ENCODE data around the gene SNX10. TPM values are rescaled to one million over a fixed set of nuclear protein-coding genes. Genes with fewer than 3 reads are reported as not detected.
A peak's percentile ranks its signal among the peaks of the same experiment; 100 is the strongest.

Gene SNX10
- total RNA-seq, 2 experiments from 2014 or later = 28.1 to 35.5 TPM

- POLR2A ChIA-PET = no interaction called here
- DNase-seq (no peak), ATAC-seq (peak; percentile 16)
- H3K9me3 Mint-ChIP-seq (ENCODE audit: low read depth) = no peaks in the 10 kb centered on the region
- peaks cover 19% of the 10 kb centered on the region for H3K27me3 Mint-ChIP-seq
- intact Hi-C loops (cut with DNase I, micrococcal nuclease) = no loop called here
- no peaks in the 10 kb centered on the region for H3K36me3 Mint-ChIP-seq (ENCODE audit: low read depth)
- no peak overlapping the region for H3K27ac Mint-ChIP-seq
- peaks cover 2% of the 10 kb centered on the region for H3K4me1 Mint-ChIP-seq
- CTCF ChIA-PET = interaction anchor here (0.6 to 1.6 kb wide), 6 partner anchors 9 to 484 kb away, joined by 3 to 4 read pairs (median 3); no protein-coding TSS in a partner anchor
- no peak overlapping the region for H3K4me3 Mint-ChIP-seq
Measured at GRCh38 chr7:26381476-26382353, 90.1 kb downstream of the SNX10 start.

- Mint-ChIP-seq H3K4me1 (peaks cover 4% of the 10 kb centered on the region), H3K27me3 (peaks cover 24% of the 10 kb centered on the region), H3K27ac (no peak overlapping the region), H3K9me3 (ENCODE audit: low read depth) (no peaks in the 10 kb centered on the region), H3K4me3 (no peak overlapping the region), H3K36me3 (ENCODE audit: low read depth) (no peaks in the 10 kb centered on the region)
- ChIA-PET POLR2A (no interaction called here), CTCF (interaction anchor here (0.6 to 1.0 kb wide), 3 partner anchors 16 to 1629 kb away, joined by 3 read pairs; no protein-coding TSS in a partner anchor)
- DNase-seq (no peak), ATAC-seq (no peak)
- intact Hi-C loops (cut with DNase I, micrococcal nuclease) = no loop called here
Measured at GRCh38 chr7:26385240-26385639, 93.6 kb downstream of the SNX10 start.

- POLR2A ChIA-PET = no interaction called here
- Mint-ChIP-seq H3K4me3 (no peak overlapping the region), H3K27me3 (peaks cover 23% of the 10 kb centered on the region), H3K36me3 (ENCODE audit: low read depth) (no peaks in the 10 kb centered on the region), H3K9me3 (ENCODE audit: low read depth) (no peaks in the 10 kb centered on the region), H3K27ac (no peak overlapping the region), H3K4me1 (peaks cover 2% of the 10 kb centered on the region)
- DNase-seq = no peak
- intact Hi-C loops (cut with DNase I, micrococcal nuclease) = no loop called here
- CTCF ChIA-PET = interaction anchor here (1.5 kb wide), 1 partner anchor 11 kb away, joined by 5 read pairs; no protein-coding TSS in a partner anchor
- ATAC-seq = no peak
Measured at GRCh38 chr7:26387731-26388130, 96.1 kb downstream of the SNX10 start.

- no peaks in the 10 kb centered on the region for H3K9me3 Mint-ChIP-seq (ENCODE audit: low read depth)
- peaks cover 23% of the 10 kb centered on the region for H3K27me3 Mint-ChIP-seq
- no peak overlapping the region for H3K4me3 Mint-ChIP-seq
- ATAC-seq (peak; percentile 53), DNase-seq (peak; percentile 11)
- H3K4me1 Mint-ChIP-seq = peaks cover 2% of the 10 kb centered on the region
- CTCF ChIA-PET = interaction anchor here (0.6 to 2.7 kb wide), 8 partner anchors 9 to 121 kb away, joined by 3 to 8 read pairs (median 4); no protein-coding TSS in a partner anchor
- POLR2A ChIA-PET = no interaction called here
- H3K27ac Mint-ChIP-seq = no peak overlapping the region
- H3K36me3 Mint-ChIP-seq (ENCODE audit: low read depth) = no peaks in the 10 kb centered on the region
- intact Hi-C loops (cut with DNase I, micrococcal nuclease) = no loop called here
Measured at GRCh38 chr7:26388256-26388655, 96.6 kb downstream of the SNX10 start.

GRCh38 chr7:26390016-26390415 is 98.4 kb downstream of the SNX10 start:
- Mint-ChIP-seq H3K27me3 (peaks cover 22% of the 10 kb centered on the region), H3K4me1 (peaks cover 2% of the 10 kb centered on the region), H3K27ac (no peak overlapping the region), H3K4me3 (no peak overlapping the region), H3K36me3 (ENCODE audit: low read depth) (no peaks in the 10 kb centered on the region), H3K9me3 (ENCODE audit: low read depth) (no peaks in the 10 kb centered on the region)
- ChIA-PET CTCF (interaction anchor here (1.0 to 2.7 kb wide), 2 partner anchors 20 to 154 kb away, joined by 3 to 8 read pairs; no protein-coding TSS in a partner anchor), POLR2A (no interaction called here)
- intact Hi-C loops (cut with DNase I, micrococcal nuclease) = no loop called here
- ATAC-seq = no peak
- DNase-seq = no peak

GRCh38 chr7:26393818-26394217 is 102.2 kb downstream of the SNX10 start:
- Mint-ChIP-seq H3K9me3 (ENCODE audit: low read depth) (no peaks in the 10 kb centered on the region), H3K4me1 (peaks cover 6% of the 10 kb centered on the region), H3K27me3 (peaks cover 34% of the 10 kb centered on the region), H3K4me3 (no peak overlapping the region), H3K36me3 (ENCODE audit: low read depth) (no peaks in the 10 kb centered on the region), H3K27ac (no peak overlapping the region)
- ATAC-seq (no peak), DNase-seq (no peak)
- ChIA-PET CTCF (no interaction called here), POLR2A (no interaction called here)
- intact Hi-C loops (cut with DNase I, micrococcal nuclease) = no loop called here

- peak overlapping the region; percentile 66 for H3K4me3 Mint-ChIP-seq
- CTCF ChIA-PET = interaction anchor here (0.5 to 2.1 kb wide), 7 partner anchors 8 to 505 kb away, joined by 3 to 6 read pairs (median 3); no protein-coding TSS in a partner anchor
- ATAC-seq = no peak
- POLR2A ChIA-PET = no interaction called here
- no peaks in the 10 kb centered on the region for H3K9me3 Mint-ChIP-seq (ENCODE audit: low read depth)
- no peak for DNase-seq
- intact Hi-C loops (cut with DNase I, micrococcal nuclease) = no loop called here
- no peak overlapping the region for H3K27ac Mint-ChIP-seq
- H3K27me3 Mint-ChIP-seq = peaks cover 41% of the 10 kb centered on the region
- H3K36me3 Mint-ChIP-seq (ENCODE audit: low read depth) = no peaks in the 10 kb centered on the region
- peaks cover 9% of the 10 kb centered on the region for H3K4me1 Mint-ChIP-seq
Measured at GRCh38 chr7:26397332-26397731, 105.7 kb downstream of the SNX10 start.

- CTCF ChIA-PET = interaction anchor here (0.5 to 2.0 kb wide), 6 partner anchors 9 to 284 kb away, joined by 3 to 6 read pairs (median 4); no protein-coding TSS in a partner anchor
- peaks cover 9% of the 10 kb centered on the region for H3K4me1 Mint-ChIP-seq
- ATAC-seq (peak; percentile 40), DNase-seq (no peak)
- intact Hi-C loops (cut with DNase I, micrococcal nuclease) = loop anchor here in 1 of 2 experiments (1.0 kb wide), 1 partner anchor 21 kb away; no protein-coding TSS in a partner anchor
- no peaks in the 10 kb centered on the region for H3K9me3 Mint-ChIP-seq (ENCODE audit: low read depth)
- H3K4me3 Mint-ChIP-seq = peak overlapping the region; percentile 66
- POLR2A ChIA-PET = no interaction called here
- no peaks in the 10 kb centered on the region for H3K36me3 Mint-ChIP-seq (ENCODE audit: low read depth)
- peak overlapping the region; percentile 42 for H3K27ac Mint-ChIP-seq
- peaks cover 41% of the 10 kb centered on the region for H3K27me3 Mint-ChIP-seq
Measured at GRCh38 chr7:26397796-26398426, 106.2 kb downstream of the SNX10 start.

- Mint-ChIP-seq H3K9me3 (ENCODE audit: low read depth) (no peaks in the 10 kb centered on the region), H3K27ac (no peak overlapping the region), H3K4me3 (peak overlapping the region; percentile 81), H3K36me3 (ENCODE audit: low read depth) (no peaks in the 10 kb centered on the region), H3K4me1 (peaks cover 9% of the 10 kb centered on the region), H3K27me3 (peaks cover 41% of the 10 kb centered on the region)
- POLR2A ChIA-PET = no interaction called here
- DNase-seq (peak; percentile 70), ATAC-seq (peak; percentile 85)
- CTCF ChIA-PET = interaction anchor here (0.6 to 2.0 kb wide), 6 partner anchors 9 to 283 kb away, joined by 3 to 6 read pairs (median 4); no protein-coding TSS in a partner anchor
- intact Hi-C loops (cut with DNase I, micrococcal nuclease) = loop anchor here in 1 of 2 experiments (1.0 kb wide), 1 partner anchor 21 kb away; no protein-coding TSS in a partner anchor
Measured at GRCh38 chr7:26398427-26398755, 106.7 kb downstream of the SNX10 start.

GRCh38 chr7:26398756-26399509 is 107.3 kb downstream of the SNX10 start:
- intact Hi-C loops (cut with DNase I, micrococcal nuclease) = loop anchor here in 1 of 2 experiments (1.0 kb wide), 1 partner anchor 22 kb away; no protein-coding TSS in a partner anchor
- ATAC-seq = peak; percentile 49
- peaks cover 9% of the 10 kb centered on the region for H3K4me1 Mint-ChIP-seq
- ChIA-PET CTCF (interaction anchor here (0.7 to 1.2 kb wide), 3 partner anchors 10 to 283 kb away, joined by 3 to 5 read pairs (median 3); no protein-coding TSS in a partner anchor), POLR2A (no interaction called here)
- DNase-seq = peak; percentile 66
- H3K27ac Mint-ChIP-seq = peak overlapping the region; percentile 82
- H3K9me3 Mint-ChIP-seq (ENCODE audit: low read depth) = no peaks in the 10 kb centered on the region
- H3K4me3 Mint-ChIP-seq = peak overlapping the region; percentile 81
- H3K27me3 Mint-ChIP-seq = peaks cover 40% of the 10 kb centered on the region
- H3K36me3 Mint-ChIP-seq (ENCODE audit: low read depth) = no peaks in the 10 kb centered on the region

GRCh38 chr7:26399736-26400135 is 108.1 kb downstream of the SNX10 start:
- no peak for DNase-seq
- ATAC-seq = no peak
- Mint-ChIP-seq H3K27me3 (peaks cover 40% of the 10 kb centered on the region), H3K9me3 (ENCODE audit: low read depth) (no peaks in the 10 kb centered on the region), H3K27ac (no peak overlapping the region), H3K4me3 (no peak overlapping the region), H3K36me3 (ENCODE audit: low read depth) (no peaks in the 10 kb centered on the region), H3K4me1 (peaks cover 9% of the 10 kb centered on the region)
- intact Hi-C loops (cut with DNase I, micrococcal nuclease) = no loop called here
- POLR2A ChIA-PET = no interaction called here
- CTCF ChIA-PET = interaction anchor here (1.2 kb wide), 2 partner anchors 11 to 25 kb away, joined by 3 to 5 read pairs; no protein-coding TSS in a partner anchor
